Ovary (tissue), 3 donors: Measurements from ENCODE around the gene COPS2.

ENCODE experiments used
- EP300 ChIP-seq: sonication (generic); formaldehyde crosslinking; IDR thresholded peaks from one replicate; pipeline ENCODE4 v1.6.1; 2017; ENCODE audit warnings: antibody characterized with exemption
- TF ChIP-seq, protein P1 (sequence below), 3 donors: fragments of 450-650 bp in 2 of 3; fragments of 200-600 bp in 1 of 3; IDR thresholded peaks; one replicate each; pipeline versions ENCODE4 v1.5.1 to v1.8.0; 2016 to 2022; ENCODE audit warnings: antibody characterized with exemption in 3 of 3, mild to moderate bottlenecking in 1 of 3
- donor health status: DM: no; HTN: no; CAD: no.

GRCh38 chr15:49079340-49080039 is 75.9 kb downstream of the COPS2 start:
- no peak for TF ChIP-seq EP300
- TF ChIP-seq, protein P1, sequence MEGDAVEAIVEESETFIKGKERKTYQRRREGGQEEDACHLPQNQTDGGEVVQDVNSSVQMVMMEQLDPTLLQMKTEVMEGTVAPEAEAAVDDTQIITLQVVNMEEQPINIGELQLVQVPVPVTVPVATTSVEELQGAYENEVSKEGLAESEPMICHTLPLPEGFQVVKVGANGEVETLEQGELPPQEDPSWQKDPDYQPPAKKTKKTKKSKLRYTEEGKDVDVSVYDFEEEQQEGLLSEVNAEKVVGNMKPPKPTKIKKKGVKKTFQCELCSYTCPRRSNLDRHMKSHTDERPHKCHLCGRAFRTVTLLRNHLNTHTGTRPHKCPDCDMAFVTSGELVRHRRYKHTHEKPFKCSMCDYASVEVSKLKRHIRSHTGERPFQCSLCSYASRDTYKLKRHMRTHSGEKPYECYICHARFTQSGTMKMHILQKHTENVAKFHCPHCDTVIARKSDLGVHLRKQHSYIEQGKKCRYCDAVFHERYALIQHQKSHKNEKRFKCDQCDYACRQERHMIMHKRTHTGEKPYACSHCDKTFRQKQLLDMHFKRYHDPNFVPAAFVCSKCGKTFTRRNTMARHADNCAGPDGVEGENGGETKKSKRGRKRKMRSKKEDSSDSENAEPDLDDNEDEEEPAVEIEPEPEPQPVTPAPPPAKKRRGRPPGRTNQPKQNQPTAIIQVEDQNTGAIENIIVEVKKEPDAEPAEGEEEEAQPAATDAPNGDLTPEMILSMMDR (IDR thresholded peaks at IDR 0.05): no peak
